ENCODE measurements around the gene CCDC88C. TPM values are rescaled to one million over a fixed set of nuclear protein-coding genes. Genes with fewer than 3 reads are reported as not detected.
A peak's percentile ranks its signal among the peaks of the same experiment; 100 is the strongest.
"Not testable (repeated sequence)": the region's sequence is repeated elsewhere in the genome, so short reads cannot be mapped to it uniquely, and the experiment has no call there.

Gene CCDC88C
- total RNA-seq, 1 donor from 2014 or later: 39.3 TPM

DNA sequence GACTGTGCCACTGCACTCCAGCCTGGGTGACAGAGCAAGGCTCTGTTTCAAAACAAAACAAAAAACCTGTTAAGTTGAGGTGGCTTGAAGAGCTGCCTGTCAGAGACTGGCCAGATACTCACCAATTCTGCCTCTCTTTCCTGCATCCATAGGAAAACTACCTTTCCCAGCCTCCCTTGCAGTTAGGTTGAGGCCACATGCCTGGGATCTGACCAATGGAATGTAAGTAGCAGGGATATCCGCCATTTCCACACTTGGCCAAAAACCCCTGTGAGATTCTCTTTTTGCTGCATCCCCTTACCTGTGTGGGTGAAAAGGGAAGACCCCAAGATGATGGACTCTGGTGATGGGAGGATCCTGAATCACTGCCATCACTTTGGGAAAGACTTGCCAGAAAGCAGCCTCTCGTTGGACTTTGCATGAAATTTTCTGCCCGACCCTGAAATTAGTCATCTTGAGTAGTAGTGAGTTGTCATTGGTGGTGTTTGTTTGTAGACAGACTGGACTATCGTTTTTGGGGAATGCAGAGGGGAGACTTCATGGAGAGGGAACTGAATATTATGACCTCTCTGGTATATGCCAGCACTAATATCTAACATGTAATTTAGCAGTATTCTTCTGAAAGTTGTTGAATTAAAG, 187.1 kb downstream of the CCDC88C start:
- Mint-ChIP-seq H3K4me1 (ENCODE audit: unreplicated experiment) (no peaks in the 10 kb centered on the region), H3K27ac (no peak overlapping the region), H3K27me3 (no peaks in the 10 kb centered on the region), H3K36me3 (peaks cover 17% of the 10 kb centered on the region), H3K9me3 (no peaks in the 10 kb centered on the region), H3K4me3 (no peak overlapping the region)
- TF ChIP-seq, protein P1, sequence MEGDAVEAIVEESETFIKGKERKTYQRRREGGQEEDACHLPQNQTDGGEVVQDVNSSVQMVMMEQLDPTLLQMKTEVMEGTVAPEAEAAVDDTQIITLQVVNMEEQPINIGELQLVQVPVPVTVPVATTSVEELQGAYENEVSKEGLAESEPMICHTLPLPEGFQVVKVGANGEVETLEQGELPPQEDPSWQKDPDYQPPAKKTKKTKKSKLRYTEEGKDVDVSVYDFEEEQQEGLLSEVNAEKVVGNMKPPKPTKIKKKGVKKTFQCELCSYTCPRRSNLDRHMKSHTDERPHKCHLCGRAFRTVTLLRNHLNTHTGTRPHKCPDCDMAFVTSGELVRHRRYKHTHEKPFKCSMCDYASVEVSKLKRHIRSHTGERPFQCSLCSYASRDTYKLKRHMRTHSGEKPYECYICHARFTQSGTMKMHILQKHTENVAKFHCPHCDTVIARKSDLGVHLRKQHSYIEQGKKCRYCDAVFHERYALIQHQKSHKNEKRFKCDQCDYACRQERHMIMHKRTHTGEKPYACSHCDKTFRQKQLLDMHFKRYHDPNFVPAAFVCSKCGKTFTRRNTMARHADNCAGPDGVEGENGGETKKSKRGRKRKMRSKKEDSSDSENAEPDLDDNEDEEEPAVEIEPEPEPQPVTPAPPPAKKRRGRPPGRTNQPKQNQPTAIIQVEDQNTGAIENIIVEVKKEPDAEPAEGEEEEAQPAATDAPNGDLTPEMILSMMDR (conservative IDR thresholded peaks at IDR 0.05): no peak
- no peak for DNase-seq (ENCODE audit: extremely low spot score, unreplicated experiment)

DNA sequence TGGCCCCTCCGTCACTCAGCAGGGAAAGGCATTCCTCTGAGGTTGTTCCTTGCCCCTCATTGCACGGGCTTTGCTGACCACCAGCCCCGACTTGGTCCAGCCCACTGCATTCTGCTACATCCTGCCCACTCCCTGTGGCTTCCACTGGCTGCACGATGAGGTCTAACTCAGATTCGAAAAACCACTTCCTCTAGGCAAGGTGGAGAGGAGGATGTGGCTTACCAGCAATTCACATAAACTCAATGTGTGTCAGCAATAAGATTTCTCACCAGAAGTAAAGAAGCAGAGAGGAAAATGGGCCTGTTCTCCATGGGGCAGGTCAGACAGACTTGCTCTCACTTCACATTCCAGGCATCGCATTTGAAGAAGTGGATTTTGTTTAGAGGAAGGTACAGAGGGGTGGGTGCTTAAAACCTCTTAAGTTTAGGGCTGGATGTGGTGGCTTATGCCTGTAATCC, 187.8 kb downstream of the CCDC88C start:
- Mint-ChIP-seq H3K27me3 (no peaks in the 10 kb centered on the region), H3K4me3 (no peak overlapping the region), H3K9me3 (no peaks in the 10 kb centered on the region), H3K36me3 (peaks cover 17% of the 10 kb centered on the region), H3K4me1 (ENCODE audit: unreplicated experiment) (no peaks in the 10 kb centered on the region), H3K27ac (no peak overlapping the region)
- TF ChIP-seq, protein P1 (conservative IDR thresholded peaks at IDR 0.05): no peak
- no peak for DNase-seq (ENCODE audit: extremely low spot score, unreplicated experiment)

DNA sequence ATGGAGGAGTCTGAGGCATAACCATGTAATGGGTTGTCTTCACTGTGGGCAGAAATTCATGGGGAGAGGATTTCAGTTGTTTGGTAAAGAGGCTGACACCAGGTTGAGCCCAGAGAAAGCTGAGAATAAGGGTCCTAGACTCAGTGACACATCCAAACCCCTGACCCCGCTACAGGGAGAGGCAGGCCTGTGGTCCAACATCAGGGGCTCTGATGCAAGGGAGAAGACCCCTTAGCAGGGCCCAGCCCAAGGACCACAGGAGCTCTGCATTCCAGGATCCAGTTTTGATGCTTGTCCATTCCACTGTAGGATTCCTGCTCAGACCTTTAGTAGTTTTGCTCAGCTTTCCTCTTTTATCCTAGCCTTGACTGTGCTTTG, 188.6 kb downstream of the CCDC88C start:
- H3K4me3 Mint-ChIP-seq: no peak overlapping the region
- no peaks in the 10 kb centered on the region for H3K27me3 Mint-ChIP-seq
- TF ChIP-seq, protein P1 (conservative IDR thresholded peaks at IDR 0.05): no peak
- no peaks in the 10 kb centered on the region for H3K9me3 Mint-ChIP-seq
- DNase-seq (ENCODE audit: extremely low spot score, unreplicated experiment): no peak
- H3K36me3 Mint-ChIP-seq: peaks cover 17% of the 10 kb centered on the region
- H3K27ac Mint-ChIP-seq: no peak overlapping the region
- no peaks in the 10 kb centered on the region for H3K4me1 Mint-ChIP-seq (ENCODE audit: unreplicated experiment)

DNA sequence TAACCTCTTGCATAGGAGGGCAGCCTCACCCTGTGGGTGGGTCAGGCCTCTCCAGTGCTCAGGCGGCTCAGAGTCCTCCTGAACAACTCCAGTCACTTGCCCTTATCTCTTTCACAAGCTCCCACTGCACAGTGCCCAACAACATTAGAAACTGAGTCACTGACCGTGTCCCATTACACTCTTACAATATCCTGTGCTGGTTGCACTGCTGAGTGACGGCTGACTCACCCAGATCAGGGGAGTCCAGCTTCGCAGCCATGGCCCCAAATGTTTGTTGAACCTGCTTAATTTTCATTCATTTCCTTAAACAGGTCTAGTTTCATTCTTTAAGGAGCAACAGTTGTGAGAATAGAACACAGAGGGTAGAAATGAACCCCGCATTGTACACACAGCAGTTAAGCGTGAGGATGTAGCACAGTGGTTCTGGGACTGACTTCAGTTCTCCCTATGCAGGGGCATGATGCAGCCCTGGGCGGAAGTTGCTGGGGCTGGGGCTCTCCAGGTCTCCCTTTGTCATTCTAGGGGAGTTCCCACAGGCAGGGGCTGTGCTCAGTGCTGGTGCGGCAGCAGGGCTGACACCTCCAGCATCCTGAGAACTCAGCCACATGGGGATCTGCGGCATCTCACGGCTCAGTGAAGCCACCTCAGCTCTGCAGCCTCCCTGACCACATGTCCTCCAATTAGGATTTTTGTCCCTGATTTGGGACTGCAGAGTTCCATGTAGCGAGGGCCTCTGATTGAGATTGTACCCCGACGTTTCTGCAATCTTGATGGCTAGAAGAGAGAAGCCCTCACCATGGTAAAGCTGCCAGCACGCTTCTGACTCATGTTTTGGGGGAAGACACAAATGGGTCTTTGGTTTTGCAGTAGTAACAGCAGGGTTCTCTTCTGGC, 189.3 kb downstream of the CCDC88C start:
- Mint-ChIP-seq H3K9me3 (no peaks in the 10 kb centered on the region), H3K4me1 (ENCODE audit: unreplicated experiment) (no peaks in the 10 kb centered on the region), H3K27ac (peak overlapping the region; percentile 12), H3K27me3 (no peaks in the 10 kb centered on the region), H3K4me3 (no peak overlapping the region), H3K36me3 (peaks cover 17% of the 10 kb centered on the region)
- no peak for DNase-seq (ENCODE audit: extremely low spot score, unreplicated experiment)
- TF ChIP-seq, protein P1 (conservative IDR thresholded peaks at IDR 0.05): no peak

DNA sequence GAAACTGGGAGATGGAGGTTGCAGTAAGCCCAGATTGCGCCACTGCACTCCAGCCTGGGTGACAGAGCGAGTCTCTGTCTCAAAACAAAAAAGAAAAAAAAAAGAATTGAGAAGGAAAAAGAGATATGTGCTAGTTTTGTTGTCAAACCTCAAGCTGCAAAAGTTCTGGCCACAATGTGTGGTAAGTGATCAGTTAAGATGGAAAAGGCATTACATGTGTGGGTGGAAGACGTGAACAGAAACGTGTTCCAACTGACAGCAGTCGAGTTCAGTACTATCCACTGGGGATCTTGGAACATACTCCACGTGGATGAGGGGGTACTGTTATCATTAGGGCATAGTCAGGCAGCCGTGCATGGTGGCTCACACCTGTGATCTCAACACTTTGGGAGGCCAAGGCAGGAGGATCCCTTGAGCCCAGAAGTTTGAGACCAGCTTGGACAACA, 190.4 kb downstream of the CCDC88C start:
- DNase-seq (ENCODE audit: extremely low spot score, unreplicated experiment): no peak
- Mint-ChIP-seq H3K9me3 (no peaks in the 10 kb centered on the region), H3K27me3 (no peaks in the 10 kb centered on the region), H3K27ac (no peak overlapping the region), H3K4me1 (ENCODE audit: unreplicated experiment) (no peaks in the 10 kb centered on the region), H3K4me3 (no peak overlapping the region), H3K36me3 (peaks cover 17% of the 10 kb centered on the region)
- TF ChIP-seq, protein P1 (conservative IDR thresholded peaks at IDR 0.05): no peak

DNA sequence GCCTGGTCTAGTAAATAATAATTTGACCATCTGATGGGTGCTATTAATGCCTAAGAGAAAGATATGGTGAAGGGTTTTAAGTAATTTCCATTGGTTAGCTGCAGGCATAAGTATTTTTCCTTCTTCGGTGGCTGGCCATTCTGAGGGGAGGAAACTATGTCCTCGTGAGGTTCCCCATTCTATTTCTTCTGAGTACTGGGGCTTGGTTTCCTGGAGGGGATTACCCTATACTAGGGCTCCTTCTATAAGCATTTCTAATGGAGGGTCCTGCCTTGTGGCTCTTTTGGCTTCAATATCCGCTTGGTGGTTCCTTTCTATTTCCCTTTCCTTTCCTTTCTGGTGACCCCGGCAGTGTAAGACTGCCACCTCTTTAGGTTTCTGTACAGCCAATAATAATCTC, 191.3 kb downstream of the CCDC88C start:
- not testable (repeated sequence) for H3K9me3 Mint-ChIP-seq; DNase-seq (ENCODE audit: extremely low spot score, unreplicated experiment); H3K27me3 Mint-ChIP-seq; H3K4me3 Mint-ChIP-seq; H3K4me1 Mint-ChIP-seq (ENCODE audit: unreplicated experiment); H3K27ac Mint-ChIP-seq
- H3K36me3 Mint-ChIP-seq: peaks cover 18% of the 10 kb centered on the region

All from type B pancreatic cell (in vitro differentiated cells).